Skin of body (tissue), 2 donors: Measurements from ENCODE around the gene TRABD. TPM values are rescaled to one million over a fixed set of nuclear protein-coding genes. Genes with fewer than 3 reads are reported as not detected.
"Not testable (repeated sequence)": the region's sequence is repeated elsewhere in the genome, so short reads cannot be mapped to it uniquely, and the experiment has no call there.

Experiments
- DNase-seq: peaks from one replicate; lab custom pipeline; 2025; lab: John Stamatoyannopoulos, UW
- total RNA-seq: library from RNA; depleted of rRNA; stranded (reverse); fragments of >200 nt; gene quantifications from one replicate; pipeline ENCODE4 v1.2.3, GENCODE V29; 2014

The TRABD gene
- 10.8 TPM for total RNA-seq

DNA sequence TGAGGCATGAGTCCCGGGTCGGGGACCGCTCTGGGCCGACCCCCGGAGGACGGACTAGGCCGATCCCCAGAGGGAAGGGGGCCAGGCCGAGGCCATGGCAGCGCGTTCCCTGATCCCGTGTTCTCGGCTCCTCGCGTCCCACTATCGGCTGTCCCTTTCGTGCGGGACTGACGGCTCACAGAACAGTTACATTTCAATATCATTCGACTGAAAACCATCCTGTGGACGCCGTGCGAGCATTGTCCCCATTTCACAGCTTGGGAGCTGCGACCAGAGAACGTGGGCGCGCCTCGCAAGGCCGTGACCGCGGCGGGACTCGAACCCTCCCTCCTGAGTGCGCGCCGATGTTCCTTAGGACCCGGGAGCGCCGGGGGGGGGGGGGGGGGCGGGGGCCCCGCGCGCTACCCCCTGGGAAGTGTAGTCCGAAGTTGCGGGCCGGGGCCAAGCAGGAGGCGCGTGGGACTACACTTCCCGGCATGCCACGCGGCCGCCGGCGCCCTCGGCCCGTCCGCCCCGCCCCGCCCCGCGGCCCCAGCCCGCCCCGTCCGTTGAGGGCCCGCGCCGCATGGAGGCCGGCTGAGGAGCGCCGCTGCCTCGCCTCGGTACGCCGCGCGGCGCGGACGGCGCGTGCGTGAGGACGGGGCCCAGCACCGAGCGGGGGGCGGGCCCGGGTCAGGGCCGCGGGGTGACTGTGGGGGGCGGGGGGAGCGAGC, at the start of gene TRABD:
Gene TRABD (plus strand): TSS at position 539 of the 713 bp plus-strand sequence. CDS start 7,148 bp downstream, outside the sequence.
- DNase-seq = peak; percentile 78

GRCh38 chr22:50136581-50137015, 49.1 kb upstream of the TRABD start:
- no peak for DNase-seq

- DNase-seq = not testable (repeated sequence)
These were observed 48.4 kb upstream of the TRABD start for GRCh38 chr22:50137277-50137676.

- no peak for DNase-seq
These were observed 47.7 kb upstream of the TRABD start for GRCh38 chr22:50138041-50138440.

- DNase-seq = no peak
These were observed 46.7 kb upstream of the TRABD start for GRCh38 chr22:50138988-50139387.

DNA sequence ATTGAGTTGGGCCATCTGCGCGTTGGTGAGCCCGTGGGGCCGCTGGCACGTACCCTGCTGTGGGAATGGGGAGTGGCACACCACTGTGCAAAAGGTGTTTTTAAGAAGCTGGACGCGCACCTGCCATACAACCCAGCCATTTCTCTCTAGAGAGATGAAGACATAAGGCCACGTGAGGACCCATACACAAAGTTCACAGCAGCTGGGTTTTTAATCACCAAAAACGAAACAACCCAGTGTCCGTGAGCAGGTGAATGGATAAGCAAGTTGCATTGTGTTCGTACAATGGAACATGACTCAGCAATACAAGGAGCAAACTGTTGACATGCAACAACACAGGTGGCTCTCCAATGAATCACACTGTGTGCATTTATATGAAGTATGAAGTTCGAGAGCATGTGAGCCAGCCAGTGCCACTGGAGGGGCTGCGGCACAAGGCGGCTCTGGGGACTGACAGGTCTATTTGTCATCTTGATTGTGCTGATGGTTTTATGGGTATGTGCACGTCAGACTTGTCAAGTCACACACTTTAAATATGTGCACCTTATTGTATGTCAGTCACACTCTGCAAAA, 45.8 kb upstream of the TRABD start:
- no peak for DNase-seq

- no peak for DNase-seq
These were observed 45.1 kb upstream of the TRABD start for GRCh38 chr22:50140615-50141014.

GRCh38 chr22:50141462-50141861, 44.3 kb upstream of the TRABD start:
- no peak for DNase-seq

- no peak for DNase-seq
These were observed 43.8 kb upstream of the TRABD start for GRCh38 chr22:50141891-50142363.

DNA sequence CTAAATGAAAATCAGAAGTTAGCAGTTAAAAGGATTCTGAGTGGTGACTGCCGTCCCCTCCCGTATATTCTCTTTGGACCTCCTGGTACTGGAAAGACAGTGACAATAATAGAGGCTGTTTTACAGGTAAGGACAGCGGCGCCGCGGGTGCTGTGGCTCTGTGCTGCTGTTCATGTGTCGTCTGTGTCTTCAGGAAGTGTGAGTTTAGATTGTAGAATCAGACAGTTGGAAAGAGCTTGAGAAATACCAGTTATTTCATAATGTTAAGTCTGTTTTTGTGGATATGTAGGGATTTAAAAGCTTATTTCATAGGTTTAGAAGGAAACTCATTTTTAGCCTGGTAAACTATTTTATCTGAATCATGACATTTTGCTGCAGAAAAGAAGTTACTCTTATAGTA, 42.6 kb upstream of the TRABD start:
- no peak for DNase-seq

- DNase-seq = no peak
These were observed 41.6 kb upstream of the TRABD start for GRCh38 chr22:50144005-50144614.

GRCh38 chr22:50145721-50146438, 39.8 kb upstream of the TRABD start:
- no peak for DNase-seq

DNA sequence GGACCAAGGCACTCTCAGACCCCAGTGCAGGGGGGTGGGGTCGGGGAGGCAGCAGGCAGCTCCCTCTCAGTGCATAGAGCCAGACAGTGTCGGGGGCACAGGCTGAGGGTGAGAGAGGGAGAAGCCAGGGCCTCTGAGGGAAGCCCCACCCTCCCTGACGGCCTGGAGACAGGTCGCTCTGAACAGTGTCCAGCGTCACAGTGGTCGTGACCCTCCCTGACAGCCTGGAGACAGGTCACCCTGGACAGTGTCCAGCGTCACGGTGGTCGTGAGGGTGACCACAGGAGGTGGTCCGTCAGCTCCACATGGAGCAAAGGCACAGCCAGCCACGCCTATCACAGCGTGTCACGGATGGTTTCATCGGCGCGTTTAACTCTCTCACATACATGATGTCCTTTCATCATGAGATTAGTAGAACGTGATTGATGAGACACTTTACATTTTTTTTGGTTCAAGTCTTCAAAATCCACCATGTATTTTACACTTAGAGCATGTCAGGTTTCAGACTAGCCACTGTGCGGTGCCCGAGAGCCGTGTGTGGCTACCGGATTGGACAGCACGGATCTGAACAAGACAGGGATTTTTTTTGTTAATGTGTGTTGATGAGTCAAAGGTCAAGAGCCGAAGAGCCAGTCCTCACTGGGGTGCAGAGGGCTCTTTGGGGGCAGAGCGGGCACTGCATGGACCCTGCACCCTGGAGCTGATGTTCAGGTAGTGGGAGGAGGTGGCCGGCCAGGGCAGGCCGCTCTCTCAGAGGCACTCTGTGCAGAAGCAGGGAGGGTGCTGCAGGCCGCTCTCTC, 39.1 kb upstream of the TRABD start:
- peak; percentile 71 for DNase-seq

GRCh38 chr22:50147258-50148165, 38.2 kb upstream of the TRABD start:
- not testable (repeated sequence) for DNase-seq

DNA sequence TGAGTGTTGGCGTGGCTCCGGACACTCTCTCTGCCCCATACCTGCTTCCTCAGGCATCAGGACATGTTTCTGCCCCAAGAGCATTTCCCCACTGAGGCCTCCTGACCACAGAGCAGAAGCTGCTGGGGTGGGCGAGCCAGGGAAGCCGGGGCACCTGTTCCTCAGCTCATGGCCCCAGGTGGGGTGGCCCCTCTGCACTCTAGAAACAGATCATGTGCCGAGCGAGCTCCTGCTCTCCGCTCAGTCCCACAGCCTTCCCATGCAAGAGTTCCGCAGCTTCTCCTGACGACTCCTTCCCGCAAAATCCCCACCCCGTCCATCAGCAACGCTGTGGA, 37.6 kb upstream of the TRABD start:
- DNase-seq = no peak

DNA sequence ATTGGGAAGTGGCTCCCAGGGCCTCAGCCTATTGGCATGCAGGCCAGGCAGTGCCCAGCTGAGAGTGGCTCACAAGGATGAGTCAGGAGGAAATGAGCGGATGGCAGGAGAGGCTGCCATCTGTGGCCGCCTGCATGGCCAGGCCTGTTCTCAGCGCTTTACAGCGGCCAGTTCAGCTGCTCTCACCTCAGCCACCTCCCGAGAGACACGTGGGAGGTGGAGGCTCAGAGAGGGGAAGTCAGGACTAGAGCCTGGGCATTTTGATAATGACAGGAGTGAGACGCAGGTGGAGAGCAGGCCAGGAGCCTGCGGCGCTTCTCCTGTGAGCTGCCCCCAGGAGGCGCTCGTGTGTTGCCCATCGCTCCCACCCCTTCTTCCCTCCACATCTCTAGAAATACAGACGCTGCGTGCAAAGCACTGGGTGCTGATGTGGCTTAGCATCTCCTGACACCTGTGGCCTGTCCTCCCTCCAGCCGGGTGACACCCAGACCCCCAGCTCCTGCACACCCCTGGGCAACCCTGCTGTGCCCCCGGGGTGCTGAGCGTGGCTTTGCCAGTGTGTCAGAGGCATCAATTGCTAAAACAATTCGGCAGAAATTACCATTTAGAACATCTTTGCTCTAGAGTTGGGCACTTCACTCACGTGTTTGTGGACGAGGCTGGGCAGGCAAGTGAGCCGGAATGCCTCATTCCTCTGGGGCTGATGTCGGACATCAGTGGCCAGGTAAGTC, 36.6 kb upstream of the TRABD start:
- peak; percentile 4 for DNase-seq

GRCh38 chr22:50150161-50151129, 35.3 kb upstream of the TRABD start:
- no peak for DNase-seq
